Activated CD8-positive, alpha-beta T cell treated with anti-CD3 and anti-CD28 coated beads for 36 hours (primary cell): ENCODE data around the gene BICD1. TPM values are rescaled to one million over a fixed set of nuclear protein-coding genes. Genes with fewer than 3 reads are reported as not detected.

Experiments used
- ATAC-seq: fragments of 200-7000 bp; cut with Tn5 transposase; one replicate; pipeline ENCODE4 v1.10.0; 2021; ENCODE audit warnings: mild to moderate bottlenecking, moderate library complexity
- CTCF ChIA-PET: fragments of 350-600 bp; sonication (Branson Sonifier 250); formaldehyde crosslinking; loops from one replicate; lab custom pipeline; 2021; ENCODE audit warnings: antibody characterized with exemption; lab: Charles Lee
- POLR2A ChIA-PET: fragments of 350-600 bp; sonication (Branson Sonifier 250); formaldehyde crosslinking; loops from one replicate; lab custom pipeline; 2021; ENCODE audit warnings: antibody characterized with exemption; lab: Charles Lee
- DNase-seq: peaks from one replicate; pipeline ENCODE4 v3.0.0-alpha.2; 2020
- H3K27ac Mint-ChIP-seq: one replicate; pipeline ENCODE4 v1.8.0; 2021; ENCODE audit warnings: mild to moderate bottlenecking, mixed read lengths
- H3K27me3 Mint-ChIP-seq: one replicate; pipeline ENCODE4 v1.8.0; 2021; ENCODE audit warnings: mixed read lengths
- H3K36me3 Mint-ChIP-seq: one replicate; pipeline ENCODE4 v1.8.0; 2021; ENCODE audit warnings: low read depth, mixed read lengths
- H3K4me1 Mint-ChIP-seq: one replicate; pipeline ENCODE4 v1.8.0; 2021; ENCODE audit warnings: low read depth, mixed read lengths
- H3K4me3 Mint-ChIP-seq: one replicate; pipeline ENCODE4 v1.8.0; 2021; ENCODE audit warnings: mild to moderate bottlenecking, moderate library complexity, mixed read lengths
- H3K9me3 Mint-ChIP-seq: one replicate; pipeline ENCODE4 v1.8.0; 2021; ENCODE audit warnings: mixed read lengths
- intact Hi-C: fragments of 100-400 bp; cut with micrococcal nuclease; formaldehyde crosslinking; loops from one replicate; pipeline ENCODE4 v1.10.0; 2022
- total RNA-seq, 2 experiments: library from RNA; stranded (reverse); gene quantifications; one replicate each; pipeline ENCODE4 v1.2.3, GENCODE V29; 2021
- TF ChIP-seq, protein P1 (sequence below): fragments of 200-600 bp; IDR thresholded peaks from one replicate; pipeline ENCODE4 v1.8.0; 2022; ENCODE audit warnings: antibody characterized with exemption, mild to moderate bottlenecking

Gene BICD1
- total RNA-seq, 2 experiments from 2014 or later = 12.5 to 13.2 TPM

DNA sequence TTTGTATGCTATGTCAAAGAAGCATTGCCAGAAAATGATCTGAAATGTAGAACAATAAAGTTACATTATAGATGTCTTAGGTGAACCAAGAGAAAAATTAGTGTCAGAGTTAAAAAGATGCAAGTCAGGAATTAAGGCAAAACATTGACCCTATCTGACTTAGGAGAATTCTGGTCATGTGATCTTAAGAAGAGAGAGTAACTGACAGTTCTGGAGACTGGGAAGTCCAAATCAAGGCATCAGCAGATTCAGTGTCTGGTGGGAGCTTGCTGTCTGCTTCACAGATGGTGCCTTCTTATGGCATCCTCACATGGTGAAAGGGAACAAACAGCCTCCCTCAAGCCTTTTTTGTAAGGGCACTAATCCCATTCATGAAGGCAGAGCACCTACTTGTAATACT is 42.8 kb downstream of the BICD1 start:
- intact Hi-C loops = no loop called here
- TF ChIP-seq, protein P1, sequence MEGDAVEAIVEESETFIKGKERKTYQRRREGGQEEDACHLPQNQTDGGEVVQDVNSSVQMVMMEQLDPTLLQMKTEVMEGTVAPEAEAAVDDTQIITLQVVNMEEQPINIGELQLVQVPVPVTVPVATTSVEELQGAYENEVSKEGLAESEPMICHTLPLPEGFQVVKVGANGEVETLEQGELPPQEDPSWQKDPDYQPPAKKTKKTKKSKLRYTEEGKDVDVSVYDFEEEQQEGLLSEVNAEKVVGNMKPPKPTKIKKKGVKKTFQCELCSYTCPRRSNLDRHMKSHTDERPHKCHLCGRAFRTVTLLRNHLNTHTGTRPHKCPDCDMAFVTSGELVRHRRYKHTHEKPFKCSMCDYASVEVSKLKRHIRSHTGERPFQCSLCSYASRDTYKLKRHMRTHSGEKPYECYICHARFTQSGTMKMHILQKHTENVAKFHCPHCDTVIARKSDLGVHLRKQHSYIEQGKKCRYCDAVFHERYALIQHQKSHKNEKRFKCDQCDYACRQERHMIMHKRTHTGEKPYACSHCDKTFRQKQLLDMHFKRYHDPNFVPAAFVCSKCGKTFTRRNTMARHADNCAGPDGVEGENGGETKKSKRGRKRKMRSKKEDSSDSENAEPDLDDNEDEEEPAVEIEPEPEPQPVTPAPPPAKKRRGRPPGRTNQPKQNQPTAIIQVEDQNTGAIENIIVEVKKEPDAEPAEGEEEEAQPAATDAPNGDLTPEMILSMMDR = no peak
- Mint-ChIP-seq H3K4me1 (no peaks in the 10 kb centered on the region), H3K27me3 (no peaks in the 10 kb centered on the region), H3K36me3 (peaks cover 7% of the 10 kb centered on the region), H3K4me3 (no peak overlapping the region), H3K27ac (no peak overlapping the region), H3K9me3 (peaks cover 3% of the 10 kb centered on the region)
- DNase-seq = no peak
- ChIA-PET CTCF (no interaction called here), POLR2A (no interaction called here)
- ATAC-seq = no peak

DNA sequence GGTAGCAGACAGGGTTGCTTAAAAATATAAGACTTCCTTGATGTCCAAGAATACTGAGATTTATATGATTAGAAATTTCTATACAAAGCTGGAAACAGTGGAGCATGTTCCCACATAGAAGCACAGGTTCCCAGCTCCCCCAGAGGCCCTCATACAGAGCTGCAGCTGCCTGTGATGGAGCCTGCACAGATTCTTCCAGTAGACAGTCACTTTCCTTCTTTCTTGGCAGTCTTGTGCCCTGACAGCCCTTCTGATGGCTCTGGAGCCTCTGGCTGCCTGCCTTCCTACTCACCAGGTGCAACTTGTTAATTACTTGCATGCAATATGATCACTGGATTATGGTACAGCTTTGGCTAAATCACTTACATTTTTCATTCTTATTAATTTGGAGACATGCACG is 44.4 kb downstream of the BICD1 start:
- Mint-ChIP-seq H3K27ac (no peak overlapping the region), H3K9me3 (peaks cover 3% of the 10 kb centered on the region), H3K27me3 (no peaks in the 10 kb centered on the region), H3K4me1 (no peaks in the 10 kb centered on the region), H3K36me3 (peaks cover 7% of the 10 kb centered on the region), H3K4me3 (no peak overlapping the region)
- CTCF ChIA-PET = no interaction called here
- POLR2A ChIA-PET = interaction anchor here (0.6 kb wide), 2 partner anchors 41 to 61 kb away, joined by 3 to 4 read pairs; no protein-coding TSS in a partner anchor
- ATAC-seq (no peak), DNase-seq (no peak)
- TF ChIP-seq, protein P1 = no peak
- intact Hi-C loops = no loop called here

DNA sequence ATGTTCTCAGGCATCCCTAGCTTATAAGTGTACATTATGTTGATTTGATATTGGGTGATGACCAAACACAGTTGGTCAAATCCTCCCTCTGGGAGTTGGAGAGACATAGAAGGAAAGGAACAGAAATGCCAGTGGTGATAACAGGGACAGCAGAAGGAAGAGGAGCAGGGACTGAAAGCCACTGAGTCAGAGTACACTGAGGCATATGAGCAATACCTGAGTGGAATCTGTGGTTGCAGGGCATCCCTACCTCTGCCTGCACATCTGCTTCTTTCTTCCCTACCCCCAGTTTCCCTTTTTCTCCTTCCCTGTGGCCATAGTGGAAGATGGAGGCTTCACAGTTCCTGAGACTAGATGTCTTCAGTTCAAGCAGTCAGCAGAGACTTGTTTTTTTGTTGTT is 44.9 kb downstream of the BICD1 start:
- TF ChIP-seq, protein P1 = no peak
- H3K27ac Mint-ChIP-seq = no peak overlapping the region
- H3K27me3 Mint-ChIP-seq = no peaks in the 10 kb centered on the region
- ATAC-seq (no peak), DNase-seq (no peak)
- H3K36me3 Mint-ChIP-seq = peaks cover 7% of the 10 kb centered on the region
- H3K9me3 Mint-ChIP-seq = peaks cover 3% of the 10 kb centered on the region
- no peak overlapping the region for H3K4me3 Mint-ChIP-seq
- ChIA-PET POLR2A (interaction anchor here (0.6 kb wide), 2 partner anchors 40 to 60 kb away, joined by 3 to 4 read pairs; no protein-coding TSS in a partner anchor), CTCF (no interaction called here)
- H3K4me1 Mint-ChIP-seq = no peaks in the 10 kb centered on the region
- intact Hi-C loops = no loop called here

DNA sequence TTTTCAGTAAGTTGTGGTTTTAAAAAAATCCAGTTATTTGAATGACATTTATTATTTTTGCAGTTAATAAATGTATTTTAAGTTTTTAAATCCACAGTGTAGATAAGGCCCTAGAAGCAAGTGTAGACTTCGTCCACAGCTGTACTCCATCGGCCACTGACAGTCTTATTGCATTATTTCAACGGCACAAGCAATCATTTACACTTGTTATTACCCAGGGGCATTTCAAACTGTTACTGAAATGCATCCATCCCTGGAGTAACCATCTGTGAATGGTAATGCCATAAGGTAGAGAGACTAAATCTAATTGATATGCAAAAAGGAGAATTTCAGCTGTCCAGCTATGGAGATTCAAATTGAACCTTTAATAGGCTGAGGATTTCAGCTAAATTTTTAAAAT is 48.4 kb downstream of the BICD1 start:
- no peak overlapping the region for H3K27ac Mint-ChIP-seq
- no peaks in the 10 kb centered on the region for H3K27me3 Mint-ChIP-seq
- TF ChIP-seq, protein P1 = no peak
- ChIA-PET CTCF (interaction anchor here (0.6 kb wide), 1 partner anchor 667 kb away, joined by 3 read pairs; no protein-coding TSS in a partner anchor), POLR2A (no interaction called here)
- ATAC-seq (no peak), DNase-seq (no peak)
- intact Hi-C loops = no loop called here
- no peaks in the 10 kb centered on the region for H3K4me1 Mint-ChIP-seq
- no peak overlapping the region for H3K4me3 Mint-ChIP-seq
- peaks cover 2% of the 10 kb centered on the region for H3K36me3 Mint-ChIP-seq
- no peaks in the 10 kb centered on the region for H3K9me3 Mint-ChIP-seq

DNA sequence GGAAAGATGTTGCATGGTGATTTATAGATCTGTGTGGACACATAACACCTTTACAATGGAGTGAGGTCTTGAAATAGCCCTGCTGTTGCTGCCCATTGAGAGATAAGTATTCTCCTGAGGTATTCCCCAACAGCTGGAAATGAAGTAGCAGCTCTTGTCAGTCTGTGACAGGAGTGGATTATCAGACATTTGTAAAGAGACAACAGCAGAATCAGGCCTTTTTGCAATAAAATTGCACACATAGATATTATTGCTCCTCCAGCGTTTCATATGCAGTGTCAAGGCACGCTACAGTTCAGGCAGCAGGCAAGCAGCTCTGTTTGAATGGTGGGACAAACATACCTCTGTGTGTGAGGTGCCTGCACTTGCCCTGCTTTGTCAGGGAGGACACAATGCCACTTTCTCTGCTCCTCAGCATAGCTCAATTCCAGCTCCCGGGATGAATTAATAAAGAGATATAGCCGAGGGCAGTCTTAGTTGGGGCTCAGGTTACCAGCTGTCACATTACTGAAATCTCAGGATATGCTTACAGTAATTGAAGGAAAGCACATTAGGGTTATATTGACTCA is 49.4 kb downstream of the BICD1 start:
- Mint-ChIP-seq H3K9me3 (no peaks in the 10 kb centered on the region), H3K36me3 (no peaks in the 10 kb centered on the region), H3K4me3 (no peak overlapping the region), H3K27me3 (no peaks in the 10 kb centered on the region), H3K27ac (no peak overlapping the region), H3K4me1 (no peaks in the 10 kb centered on the region)
- TF ChIP-seq, protein P1 = no peak
- ChIA-PET POLR2A (no interaction called here), CTCF (interaction anchor here (1.0 kb wide), 1 partner anchor 503 kb away, joined by 3 read pairs; no protein-coding TSS in a partner anchor)
- ATAC-seq (no peak), DNase-seq (no peak)
- intact Hi-C loops = no loop called here
